Measurements from ENCODE around the gene ADGRV1. TPM values are rescaled to one million over a fixed set of nuclear protein-coding genes. Genes with fewer than 3 reads are reported as not detected.

The ADGRV1 gene
- total RNA-seq, 1 donor = 0.94 TPM

- no peak overlapping the region for H3K4me3 ChIP-seq (ENCODE audit: low read length)
- H3K4me1 ChIP-seq (ENCODE audit: insufficient read depth, low read length) = peaks cover 4% of the 10 kb centered on the region
- no peaks in the 10 kb centered on the region for H3K27me3 ChIP-seq (ENCODE audit: insufficient read depth, low read length)
- H3K9me3 ChIP-seq (ENCODE audit: low read depth, low read length) = no peaks in the 10 kb centered on the region
Measured at GRCh38 chr5:90878081-90878480, 319.5 kb downstream of the ADGRV1 start.

GRCh38 chr5:90878549-90879196 lies 320.1 kb downstream of the ADGRV1 start:
- no peak overlapping the region for H3K4me3 ChIP-seq (ENCODE audit: low read length)
- no peaks in the 10 kb centered on the region for H3K4me1 ChIP-seq (ENCODE audit: insufficient read depth, low read length)
- H3K9me3 ChIP-seq (ENCODE audit: low read depth, low read length) = no peaks in the 10 kb centered on the region
- H3K27me3 ChIP-seq (ENCODE audit: insufficient read depth, low read length) = no peaks in the 10 kb centered on the region

- Histone ChIP-seq H3K27me3 (ENCODE audit: insufficient read depth, low read length) (no peaks in the 10 kb centered on the region), H3K9me3 (ENCODE audit: low read depth, low read length) (no peaks in the 10 kb centered on the region), H3K4me3 (ENCODE audit: low read length) (no peak overlapping the region), H3K4me1 (ENCODE audit: insufficient read depth, low read length) (no peaks in the 10 kb centered on the region)
Measured at GRCh38 chr5:90881626-90882150, 323.1 kb downstream of the ADGRV1 start.

DNA sequence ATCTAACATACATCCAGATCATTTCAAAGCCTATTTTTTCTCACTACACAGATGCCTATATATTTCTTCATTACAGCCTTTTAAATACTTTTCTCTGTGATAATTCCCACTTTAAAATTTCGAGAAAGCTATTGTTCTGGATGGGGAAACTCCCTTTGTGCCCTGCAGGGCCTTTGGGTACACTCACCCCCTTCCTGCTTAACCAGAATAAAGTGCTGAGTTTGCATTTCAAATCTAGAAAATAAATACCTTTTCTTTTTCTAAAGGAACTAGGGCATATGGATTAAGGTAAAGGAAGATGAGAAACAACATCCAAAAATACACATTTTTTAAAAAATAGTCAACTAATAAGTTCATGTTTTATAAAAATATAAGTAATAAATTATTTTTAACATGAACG lies 323.9 kb downstream of the ADGRV1 start:
- no peaks in the 10 kb centered on the region for H3K27me3 ChIP-seq (ENCODE audit: insufficient read depth, low read length)
- H3K9me3 ChIP-seq (ENCODE audit: low read depth, low read length) = no peaks in the 10 kb centered on the region
- no peak overlapping the region for H3K4me3 ChIP-seq (ENCODE audit: low read length)
- no peaks in the 10 kb centered on the region for H3K4me1 ChIP-seq (ENCODE audit: insufficient read depth, low read length)

GRCh38 chr5:90885180-90885868 lies 326.7 kb downstream of the ADGRV1 start:
- Histone ChIP-seq H3K9me3 (ENCODE audit: low read depth, low read length) (no peaks in the 10 kb centered on the region), H3K4me1 (ENCODE audit: insufficient read depth, low read length) (no peaks in the 10 kb centered on the region), H3K4me3 (ENCODE audit: low read length) (no peak overlapping the region), H3K27me3 (ENCODE audit: insufficient read depth, low read length) (no peaks in the 10 kb centered on the region)

DNA sequence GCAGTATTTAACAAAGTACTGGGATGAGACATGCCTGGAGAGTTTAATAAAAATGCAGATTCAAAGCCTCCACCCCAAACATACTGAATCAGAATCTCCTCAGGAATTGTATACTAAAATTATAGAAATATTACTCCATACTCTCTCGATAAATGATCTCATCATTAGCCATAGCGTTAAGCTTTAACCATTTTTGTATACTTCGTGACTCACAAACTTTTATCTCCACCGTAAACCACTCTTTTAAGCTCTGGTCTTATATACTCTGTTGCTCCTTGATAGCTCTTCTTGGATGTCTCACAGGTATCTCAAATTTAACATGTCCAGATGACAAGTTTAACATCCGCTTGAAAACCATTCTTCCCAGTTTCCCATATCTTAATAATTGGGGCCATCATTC lies 327.8 kb downstream of the ADGRV1 start:
- Histone ChIP-seq H3K27me3 (ENCODE audit: insufficient read depth, low read length) (no peaks in the 10 kb centered on the region), H3K9me3 (ENCODE audit: low read depth, low read length) (no peaks in the 10 kb centered on the region), H3K4me3 (ENCODE audit: low read length) (no peak overlapping the region), H3K4me1 (ENCODE audit: insufficient read depth, low read length) (no peaks in the 10 kb centered on the region)

DNA sequence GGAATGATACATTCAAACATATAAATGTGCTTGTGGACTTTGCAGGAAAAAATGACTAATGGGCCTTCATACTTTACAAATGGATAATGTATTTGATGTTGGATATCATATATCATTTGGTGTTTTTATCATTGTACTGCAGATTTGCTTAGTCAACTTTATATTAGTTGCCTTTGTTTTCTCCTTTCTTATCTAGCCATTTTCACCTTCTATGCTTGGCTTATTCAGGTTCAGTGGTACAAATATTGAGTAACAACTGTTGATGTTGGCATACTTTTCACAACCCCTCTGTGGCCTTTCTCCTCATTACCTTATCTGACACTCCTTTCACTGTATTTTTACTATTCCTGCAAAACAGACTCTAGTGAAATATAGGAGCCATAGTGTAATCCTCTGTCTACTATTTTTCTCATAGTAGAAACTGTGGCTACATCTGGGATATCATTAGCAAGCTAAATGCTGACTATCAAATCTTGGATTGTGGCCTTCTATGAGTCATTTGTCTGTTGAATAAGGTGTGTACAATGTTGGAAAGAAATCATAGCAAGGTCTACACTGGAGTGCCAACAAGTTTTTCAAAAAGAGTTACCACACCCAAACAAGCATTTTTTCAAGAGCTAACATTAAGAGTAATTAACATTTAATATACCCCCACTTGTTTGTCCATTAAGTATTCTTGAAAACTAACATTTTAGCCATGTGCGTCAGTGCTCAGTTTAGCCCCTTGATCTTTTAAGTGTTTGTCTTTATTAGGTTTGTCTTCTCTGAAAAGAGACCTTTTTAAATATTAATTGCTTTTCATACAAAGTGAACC lies 330.1 kb downstream of the ADGRV1 start:
- Histone ChIP-seq H3K27me3 (ENCODE audit: insufficient read depth, low read length) (no peaks in the 10 kb centered on the region), H3K4me1 (ENCODE audit: insufficient read depth, low read length) (no peaks in the 10 kb centered on the region), H3K9me3 (ENCODE audit: low read depth, low read length) (no peaks in the 10 kb centered on the region), H3K4me3 (ENCODE audit: low read length) (no peak overlapping the region)

DNA sequence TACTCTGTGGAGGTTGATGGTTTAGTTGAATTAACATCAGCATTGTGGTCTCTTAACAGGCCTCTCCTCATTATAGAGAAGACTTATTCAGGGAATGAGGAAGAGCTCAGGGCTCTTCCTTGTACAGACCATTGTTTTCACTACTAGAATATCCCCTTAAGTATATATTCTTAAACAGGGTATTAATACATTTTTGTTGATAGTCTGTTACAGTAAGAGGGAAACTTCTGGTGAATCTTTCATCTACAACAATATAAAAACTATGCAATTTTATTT lies 330.7 kb downstream of the ADGRV1 start:
- Histone ChIP-seq H3K27me3 (ENCODE audit: insufficient read depth, low read length) (no peaks in the 10 kb centered on the region), H3K4me1 (ENCODE audit: insufficient read depth, low read length) (no peaks in the 10 kb centered on the region), H3K9me3 (ENCODE audit: low read depth, low read length) (no peaks in the 10 kb centered on the region), H3K4me3 (ENCODE audit: low read length) (no peak overlapping the region)

- H3K4me1 ChIP-seq (ENCODE audit: insufficient read depth, low read length) = no peaks in the 10 kb centered on the region
- H3K4me3 ChIP-seq (ENCODE audit: low read length) = no peak overlapping the region
- no peaks in the 10 kb centered on the region for H3K9me3 ChIP-seq (ENCODE audit: low read depth, low read length)
- H3K27me3 ChIP-seq (ENCODE audit: insufficient read depth, low read length) = no peaks in the 10 kb centered on the region
Measured at GRCh38 chr5:90890180-90890579, 331.6 kb downstream of the ADGRV1 start.

DNA sequence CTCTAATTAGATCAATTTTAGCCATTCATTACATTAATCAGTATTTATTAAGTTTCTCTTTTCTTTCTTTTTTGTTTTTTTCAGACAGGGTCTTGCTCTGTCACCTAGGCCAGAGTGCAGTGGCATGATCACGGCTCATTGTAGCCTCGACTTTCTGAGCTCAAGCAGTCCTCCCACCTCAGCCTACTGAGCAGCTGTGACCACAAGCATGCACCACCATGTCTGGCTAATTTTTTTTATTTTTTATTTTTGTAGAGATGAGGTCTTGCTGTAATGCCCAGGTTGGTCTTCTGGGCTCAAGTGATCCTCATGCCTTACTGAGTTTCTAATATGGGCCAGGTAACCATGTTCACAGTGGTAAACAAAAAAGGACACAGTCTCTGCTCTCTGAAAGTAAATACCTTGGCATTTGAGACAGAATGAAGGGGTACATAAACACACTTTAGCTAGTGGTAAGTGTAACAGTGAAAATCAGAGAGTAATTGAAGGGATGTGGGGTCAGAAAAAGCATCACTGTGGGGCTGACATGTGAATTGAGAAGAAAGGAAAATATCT lies 336.3 kb downstream of the ADGRV1 start:
- Histone ChIP-seq H3K9me3 (ENCODE audit: low read depth, low read length) (no peaks in the 10 kb centered on the region), H3K4me3 (ENCODE audit: low read length) (no peak overlapping the region), H3K27me3 (ENCODE audit: insufficient read depth, low read length) (no peaks in the 10 kb centered on the region), H3K4me1 (ENCODE audit: insufficient read depth, low read length) (no peaks in the 10 kb centered on the region)

GRCh38 chr5:90897618-90898017 lies 339.0 kb downstream of the ADGRV1 start:
- H3K4me1 ChIP-seq (ENCODE audit: insufficient read depth, low read length) = no peaks in the 10 kb centered on the region
- H3K27me3 ChIP-seq (ENCODE audit: insufficient read depth, low read length) = no peaks in the 10 kb centered on the region
- H3K4me3 ChIP-seq (ENCODE audit: low read length) = no peak overlapping the region
- no peaks in the 10 kb centered on the region for H3K9me3 ChIP-seq (ENCODE audit: low read depth, low read length)

DNA sequence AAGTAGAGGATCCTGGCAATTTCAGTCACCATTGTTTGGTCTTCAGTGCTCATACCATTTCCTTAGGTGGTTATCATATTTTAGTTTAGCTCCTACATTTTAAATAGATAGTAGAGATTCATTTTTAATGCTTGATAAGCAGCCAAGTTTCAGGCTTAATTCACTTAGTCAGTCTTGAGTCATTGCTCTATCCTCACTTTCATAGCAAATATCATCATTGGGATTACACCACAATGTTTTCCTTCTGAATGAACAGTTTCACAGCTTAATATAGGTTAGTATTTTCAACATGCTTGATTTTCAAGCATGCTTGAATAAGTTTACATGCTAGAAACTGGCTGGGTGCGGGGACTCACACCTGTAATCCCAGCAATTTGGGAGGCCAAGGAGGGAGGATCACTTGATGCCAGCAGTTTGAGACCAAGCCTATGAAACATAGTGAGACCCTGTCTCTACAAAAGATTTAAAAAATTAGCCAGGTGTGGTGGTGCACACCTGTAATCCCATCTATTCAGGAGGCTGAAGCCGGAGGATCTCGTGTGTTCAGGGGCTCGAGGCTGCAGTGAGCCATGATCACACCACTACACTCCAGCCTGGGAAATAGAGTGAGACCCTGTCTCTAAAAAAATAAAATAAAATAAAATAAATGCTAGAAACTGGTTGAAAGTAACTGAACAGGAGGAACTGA lies 339.9 kb downstream of the ADGRV1 start:
- Histone ChIP-seq H3K4me1 (ENCODE audit: insufficient read depth, low read length) (no peaks in the 10 kb centered on the region), H3K9me3 (ENCODE audit: low read depth, low read length) (no peaks in the 10 kb centered on the region), H3K27me3 (ENCODE audit: insufficient read depth, low read length) (no peaks in the 10 kb centered on the region), H3K4me3 (ENCODE audit: low read length) (no peak overlapping the region)

GRCh38 chr5:90899014-90899604 lies 340.5 kb downstream of the ADGRV1 start:
- H3K27me3 ChIP-seq (ENCODE audit: insufficient read depth, low read length) = no peaks in the 10 kb centered on the region
- no peak overlapping the region for H3K4me3 ChIP-seq (ENCODE audit: low read length)
- no peaks in the 10 kb centered on the region for H3K4me1 ChIP-seq (ENCODE audit: insufficient read depth, low read length)
- H3K9me3 ChIP-seq (ENCODE audit: low read depth, low read length) = no peaks in the 10 kb centered on the region

GRCh38 chr5:90901261-90901660 lies 342.7 kb downstream of the ADGRV1 start:
- H3K27me3 ChIP-seq (ENCODE audit: insufficient read depth, low read length) = no peaks in the 10 kb centered on the region
- no peaks in the 10 kb centered on the region for H3K9me3 ChIP-seq (ENCODE audit: low read depth, low read length)
- no peaks in the 10 kb centered on the region for H3K4me1 ChIP-seq (ENCODE audit: insufficient read depth, low read length)
- no peak overlapping the region for H3K4me3 ChIP-seq (ENCODE audit: low read length)

All from mononuclear cell (primary cell).